CD4-positive, alpha-beta T cell treated with Interleukin-6 at 100 ng/mL for 8 hours (primary cell): Measurements from ENCODE around the gene HP1BP3.
A peak's percentile ranks its signal among the peaks of the same experiment; 100 is the strongest.
"Not testable (repeated sequence)": the region's sequence is repeated elsewhere in the genome, so short reads cannot be mapped to it uniquely, and the experiment has no call there.

Experiments
- DNase-seq: peaks from one replicate; pipeline ENCODE4 v3.0.0-alpha.2; 2020; ENCODE audit warnings: mixed read lengths, low spot score

The HP1BP3 gene

GRCh38 chr1:20787029-20787839 lies at the start of gene HP1BP3:
TSS of gene HP1BP3 (minus strand) at chr1:20787307. CDS start at chr1:20780440, 6,867 bp downstream.
- peak; percentile 78 for DNase-seq

- no peak for DNase-seq
Measured at GRCh38 chr1:20836230-20836629, 49.1 kb upstream of the HP1BP3 start.

GRCh38 chr1:20834780-20835179 lies 47.7 kb upstream of the HP1BP3 start:
- no peak for DNase-seq

- no peak for DNase-seq
Measured at GRCh38 chr1:20834192-20834591, 47.1 kb upstream of the HP1BP3 start.

GRCh38 chr1:20830378-20830777 lies 43.3 kb upstream of the HP1BP3 start:
- DNase-seq: no peak

- DNase-seq: no peak
Measured at GRCh38 chr1:20829946-20830345, 42.8 kb upstream of the HP1BP3 start.

GRCh38 chr1:20829531-20829930 lies 42.4 kb upstream of the HP1BP3 start:
- DNase-seq: no peak

GRCh38 chr1:20823845-20824244 lies 36.7 kb upstream of the HP1BP3 start:
- no peak for DNase-seq

GRCh38 chr1:20821466-20821865 lies 34.4 kb upstream of the HP1BP3 start:
- no peak for DNase-seq

- DNase-seq: no peak
Measured at GRCh38 chr1:20819818-20820217, 32.7 kb upstream of the HP1BP3 start.

- no peak for DNase-seq
Measured at GRCh38 chr1:20814534-20814871, 27.4 kb upstream of the HP1BP3 start.

- DNase-seq: no peak
Measured at GRCh38 chr1:20811916-20812315, 24.8 kb upstream of the HP1BP3 start.

- no peak for DNase-seq
Measured at GRCh38 chr1:20793236-20793635, 6.1 kb upstream of the HP1BP3 start.

GRCh38 chr1:20792196-20792595 lies 5.1 kb upstream of the HP1BP3 start:
- DNase-seq: no peak

- no peak for DNase-seq
Measured at GRCh38 chr1:20790785-20791184, 3.7 kb upstream of the HP1BP3 start.

GRCh38 chr1:20789598-20789997 lies 2.5 kb upstream of the HP1BP3 start:
- DNase-seq: not testable (repeated sequence)

- no peak for DNase-seq
Measured at GRCh38 chr1:20787840-20788795, 1.0 kb upstream of the HP1BP3 start.

GRCh38 chr1:20786253-20787028 lies 666 bp downstream of the HP1BP3 start:
- DNase-seq: peak; percentile 96

- no peak for DNase-seq
Measured at GRCh38 chr1:20785907-20786252, 1.2 kb downstream of the HP1BP3 start.

GRCh38 chr1:20775700-20776099 lies 11.4 kb downstream of the HP1BP3 start:
- DNase-seq: no peak

GRCh38 chr1:20771780-20772179 lies 15.3 kb downstream of the HP1BP3 start:
- DNase-seq: no peak

- no peak for DNase-seq
Measured at GRCh38 chr1:20770314-20771087, 16.6 kb downstream of the HP1BP3 start.
